HG03280 (cell line): ENCODE measurements around the gene PIGU.
"Not testable (repeated sequence)": the region's sequence is repeated elsewhere in the genome, so short reads cannot be mapped to it uniquely, and the experiment has no call there.

Source experiments
- ATAC-seq: cut with Tn5 transposase; IDR thresholded peaks from one replicate; pipeline ENCODE4 v1.9.1; 2021; ENCODE audit warnings: mild to moderate bottlenecking, moderate library complexity; ENCODE audit not compliant: unreplicated experiment

The PIGU gene, protein sequence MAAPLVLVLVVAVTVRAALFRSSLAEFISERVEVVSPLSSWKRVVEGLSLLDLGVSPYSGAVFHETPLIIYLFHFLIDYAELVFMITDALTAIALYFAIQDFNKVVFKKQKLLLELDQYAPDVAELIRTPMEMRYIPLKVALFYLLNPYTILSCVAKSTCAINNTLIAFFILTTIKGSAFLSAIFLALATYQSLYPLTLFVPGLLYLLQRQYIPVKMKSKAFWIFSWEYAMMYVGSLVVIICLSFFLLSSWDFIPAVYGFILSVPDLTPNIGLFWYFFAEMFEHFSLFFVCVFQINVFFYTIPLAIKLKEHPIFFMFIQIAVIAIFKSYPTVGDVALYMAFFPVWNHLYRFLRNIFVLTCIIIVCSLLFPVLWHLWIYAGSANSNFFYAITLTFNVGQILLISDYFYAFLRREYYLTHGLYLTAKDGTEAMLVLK

DNA sequence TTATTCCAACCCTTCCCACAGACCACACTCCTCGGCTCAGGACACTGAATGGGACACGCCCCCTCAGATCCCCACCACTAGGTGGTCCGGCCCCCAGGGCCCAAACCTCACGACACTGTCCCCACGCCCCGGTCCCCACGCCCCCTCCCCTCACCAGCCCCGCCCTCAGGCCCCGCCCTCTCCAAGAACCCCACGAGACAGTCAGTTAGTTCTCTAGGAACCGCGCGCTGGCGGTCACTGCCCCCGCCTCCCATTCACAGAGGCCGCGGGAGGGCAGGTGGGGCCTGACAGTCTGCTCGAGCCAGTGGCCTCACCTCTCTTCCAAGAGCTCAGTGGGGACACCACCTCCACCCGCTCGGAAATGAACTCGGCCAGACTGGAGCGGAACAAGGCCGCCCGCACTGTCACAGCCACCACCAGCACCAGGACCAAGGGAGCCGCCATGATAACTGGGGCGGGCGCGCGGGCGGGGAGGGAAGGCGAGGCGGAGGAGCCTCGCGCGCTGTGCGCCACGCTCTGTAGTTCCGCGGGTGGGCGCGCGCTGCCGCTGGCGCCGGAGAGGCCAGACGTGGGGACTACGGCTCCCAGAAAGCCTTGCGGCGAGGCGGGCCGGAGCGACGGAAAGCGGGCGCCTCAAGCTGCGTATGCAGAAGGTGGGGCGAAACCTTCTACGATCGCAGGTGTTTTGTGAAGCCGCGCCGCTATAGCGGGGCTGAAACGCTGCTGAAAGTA lies at the start of gene PIGU:
Gene PIGU (minus strand): TSS at position 451 of the 732 bp plus-strand sequence. CDS start 7 bp downstream, at position 444.
- ATAC-seq, result peak; percentile 95

DNA sequence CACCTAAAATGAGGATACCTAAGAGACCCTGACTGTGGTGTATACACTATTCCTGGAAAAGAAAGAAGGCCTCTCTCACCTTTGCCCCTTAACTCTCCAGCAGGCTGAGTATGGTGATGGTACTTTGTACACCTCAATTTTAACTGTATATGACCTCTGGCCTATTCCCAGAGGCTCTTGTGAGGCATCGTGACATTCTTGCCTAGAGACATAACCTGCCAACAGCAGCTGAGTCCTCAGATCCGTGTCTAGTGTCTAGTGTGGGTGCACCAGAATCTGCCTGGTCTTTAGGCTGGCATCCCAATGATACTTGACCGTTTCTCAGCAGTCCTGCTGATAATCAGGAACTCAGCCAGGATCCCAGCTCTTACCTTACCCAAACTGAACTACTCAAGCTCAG lies 47.3 kb upstream of the PIGU start:
- no peak for ATAC-seq

DNA sequence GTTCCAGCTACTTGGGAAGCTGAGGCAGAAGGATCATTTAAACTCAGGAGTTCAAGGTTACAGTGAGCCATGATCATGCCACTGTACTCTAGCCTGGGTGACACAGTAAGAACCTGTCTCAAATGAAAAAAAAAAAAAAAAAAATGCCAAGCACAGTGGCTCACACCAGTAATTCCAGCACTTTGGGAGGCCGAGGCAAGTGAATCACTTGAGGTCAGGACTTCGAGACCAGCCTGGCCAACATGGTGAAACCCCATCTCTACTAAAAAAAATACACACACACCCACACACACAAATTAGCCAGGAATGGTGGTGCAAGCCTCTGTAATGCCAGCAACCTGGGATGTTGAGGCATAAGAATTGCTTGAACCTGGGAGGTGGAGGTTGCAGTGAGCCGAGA lies 45.7 kb upstream of the PIGU start:
- not testable (repeated sequence) for ATAC-seq

DNA sequence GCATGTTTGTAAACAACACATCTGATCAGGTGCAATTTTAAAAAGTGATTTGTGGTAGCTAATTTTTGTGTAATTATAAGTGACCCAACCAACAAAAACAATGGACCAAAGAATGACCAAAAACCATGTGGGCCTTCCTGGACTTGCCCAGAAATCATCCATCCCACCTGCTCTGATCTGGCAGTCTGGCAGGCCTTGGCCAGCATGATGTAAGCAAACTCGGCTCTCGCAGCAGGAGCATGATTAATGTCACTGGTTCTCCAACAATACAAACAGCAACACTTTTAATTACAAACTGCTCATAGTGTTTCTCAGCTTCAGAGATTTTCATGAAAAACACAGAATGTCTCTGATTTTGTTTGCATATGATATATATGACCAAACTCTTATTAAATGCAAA lies 43.4 kb upstream of the PIGU start:
- no peak for ATAC-seq

DNA sequence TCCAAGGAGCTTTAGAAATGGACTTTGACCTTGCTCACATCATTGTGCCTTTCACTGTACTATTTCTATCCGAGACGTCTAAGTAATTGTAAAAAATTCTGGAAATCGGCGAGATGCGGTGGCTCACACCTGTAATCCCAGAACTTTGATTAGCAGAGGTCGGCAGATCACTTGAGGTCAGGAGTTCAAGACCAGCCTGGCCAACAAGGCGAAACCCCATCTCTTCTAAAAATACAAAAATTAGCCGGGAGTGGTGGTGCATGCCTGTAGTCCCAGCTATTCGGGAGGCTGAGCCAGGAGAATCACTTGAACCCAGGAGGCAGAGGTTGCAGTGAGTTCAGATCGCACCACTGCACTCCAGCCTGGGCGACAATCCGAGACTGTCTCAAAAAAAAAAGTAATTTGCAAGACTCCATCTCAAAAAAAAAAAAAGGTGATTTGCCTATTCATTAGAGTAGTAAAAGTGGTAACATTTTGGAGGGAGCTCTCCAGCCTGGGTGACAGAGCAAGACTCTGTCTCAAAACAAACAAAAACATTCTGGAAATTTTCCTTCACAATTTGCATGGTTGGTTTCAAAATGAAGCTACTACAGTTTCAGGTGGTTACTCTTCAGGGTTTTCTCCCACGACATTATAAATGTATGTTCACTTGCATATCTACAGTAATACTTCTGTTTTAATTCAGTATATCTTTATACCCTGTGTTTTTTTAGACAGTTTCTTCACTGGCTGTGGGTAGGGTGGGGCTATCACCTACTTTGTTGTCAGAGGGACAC lies 42.5 kb upstream of the PIGU start:
- peak; percentile 83 for ATAC-seq

DNA sequence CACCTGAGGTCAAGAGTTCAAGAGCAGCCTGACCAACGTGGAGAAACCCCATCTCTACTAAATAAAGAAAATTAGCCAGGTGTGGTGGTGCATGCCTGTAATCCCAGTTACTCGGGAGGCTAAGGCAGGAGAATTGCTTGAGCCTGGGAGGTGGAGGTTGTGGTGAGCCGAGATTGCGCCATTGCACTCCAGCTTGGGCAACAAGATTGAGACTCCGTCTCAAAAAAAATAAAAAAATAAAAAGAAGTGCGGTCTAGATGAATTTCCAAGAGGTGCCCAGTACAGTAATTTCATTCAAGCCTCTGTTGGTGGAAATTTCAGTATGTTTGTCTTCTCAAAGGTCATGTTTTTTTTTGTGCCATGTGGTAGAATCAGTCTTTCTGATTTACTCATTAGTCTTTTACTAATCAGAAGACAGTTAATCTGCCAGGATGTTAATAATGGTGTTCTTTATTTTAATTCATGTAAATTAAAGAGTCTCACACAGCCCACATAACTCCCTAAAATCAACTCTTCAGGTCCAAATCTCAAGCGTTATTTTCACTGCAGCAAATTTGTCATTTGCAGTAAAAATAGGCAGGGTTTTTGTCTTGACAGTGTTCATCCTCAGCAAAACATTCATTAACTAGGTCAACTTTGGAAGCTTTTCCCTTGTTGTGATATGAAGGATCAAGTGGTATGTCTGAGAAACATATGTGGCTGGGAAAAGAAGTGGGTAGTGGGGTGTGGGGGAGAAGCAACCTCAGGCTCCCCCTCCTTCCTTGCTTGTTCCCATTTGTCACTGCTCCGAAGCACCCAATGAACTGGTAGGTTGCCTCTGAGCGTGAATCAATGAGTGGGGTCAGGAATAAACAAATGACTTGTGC lies 40.6 kb upstream of the PIGU start:
- no peak for ATAC-seq

DNA sequence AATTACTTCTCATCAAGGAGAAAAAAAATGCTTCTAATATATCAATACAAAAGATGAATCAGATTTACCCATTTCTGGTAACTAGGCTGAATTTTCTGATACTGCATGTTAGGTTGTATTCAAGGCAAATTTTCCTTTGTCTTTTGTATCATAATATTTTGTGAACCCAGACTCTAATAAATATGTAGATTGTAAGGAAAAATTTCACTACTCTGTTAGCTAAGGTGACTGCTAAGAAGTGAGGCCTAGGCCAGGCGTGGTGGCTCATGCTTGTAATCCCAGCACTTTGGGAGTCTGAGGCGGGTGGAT lies 40.0 kb upstream of the PIGU start:
- ATAC-seq, result no peak

DNA sequence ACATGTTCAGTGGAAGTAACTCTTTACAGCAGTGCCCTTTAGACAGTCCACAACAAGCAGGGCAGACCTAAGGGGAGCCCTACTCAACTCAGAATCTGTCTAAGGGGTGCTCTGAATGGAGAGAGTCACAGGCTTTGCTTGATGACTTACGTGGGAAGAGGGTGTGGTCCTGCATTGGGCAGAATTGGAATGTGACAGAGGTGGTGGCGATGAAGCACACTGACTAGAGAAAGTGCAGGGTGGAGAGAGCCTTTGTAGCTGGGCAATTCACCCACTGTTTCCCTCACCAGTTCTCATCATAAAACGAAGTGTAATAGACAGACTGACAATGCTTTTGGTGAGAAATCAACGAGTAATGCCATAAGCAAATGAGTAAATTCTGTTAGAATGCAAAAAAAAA lies 38.5 kb upstream of the PIGU start:
- no peak for ATAC-seq

DNA sequence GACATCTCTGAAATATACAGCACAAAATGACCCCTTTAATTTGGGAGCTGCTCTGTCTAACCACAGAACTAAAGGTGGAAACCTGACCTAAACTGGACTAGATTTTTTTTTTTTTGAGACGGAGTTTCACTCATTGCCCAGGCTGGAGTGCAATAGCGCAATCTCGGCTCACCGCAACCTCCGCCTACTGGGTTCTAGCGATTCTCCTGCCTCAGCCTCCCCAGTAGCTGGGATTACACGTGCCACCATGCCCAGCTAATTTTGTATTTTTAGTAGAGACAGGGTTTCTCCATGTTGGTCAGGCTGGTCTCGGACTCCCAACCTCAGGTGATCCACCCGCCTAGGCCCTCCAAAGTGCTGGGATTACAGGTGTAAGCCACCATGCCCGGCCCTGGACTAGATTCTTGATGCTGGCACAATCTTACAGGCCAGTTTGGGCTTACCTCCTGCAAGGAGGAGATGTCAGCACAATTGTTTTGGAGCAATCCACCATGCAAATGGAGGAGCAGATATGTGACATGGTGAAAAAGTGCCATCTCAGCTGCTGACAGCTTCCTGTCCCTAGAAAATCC lies 37.1 kb upstream of the PIGU start:
- not testable (repeated sequence) for ATAC-seq

DNA sequence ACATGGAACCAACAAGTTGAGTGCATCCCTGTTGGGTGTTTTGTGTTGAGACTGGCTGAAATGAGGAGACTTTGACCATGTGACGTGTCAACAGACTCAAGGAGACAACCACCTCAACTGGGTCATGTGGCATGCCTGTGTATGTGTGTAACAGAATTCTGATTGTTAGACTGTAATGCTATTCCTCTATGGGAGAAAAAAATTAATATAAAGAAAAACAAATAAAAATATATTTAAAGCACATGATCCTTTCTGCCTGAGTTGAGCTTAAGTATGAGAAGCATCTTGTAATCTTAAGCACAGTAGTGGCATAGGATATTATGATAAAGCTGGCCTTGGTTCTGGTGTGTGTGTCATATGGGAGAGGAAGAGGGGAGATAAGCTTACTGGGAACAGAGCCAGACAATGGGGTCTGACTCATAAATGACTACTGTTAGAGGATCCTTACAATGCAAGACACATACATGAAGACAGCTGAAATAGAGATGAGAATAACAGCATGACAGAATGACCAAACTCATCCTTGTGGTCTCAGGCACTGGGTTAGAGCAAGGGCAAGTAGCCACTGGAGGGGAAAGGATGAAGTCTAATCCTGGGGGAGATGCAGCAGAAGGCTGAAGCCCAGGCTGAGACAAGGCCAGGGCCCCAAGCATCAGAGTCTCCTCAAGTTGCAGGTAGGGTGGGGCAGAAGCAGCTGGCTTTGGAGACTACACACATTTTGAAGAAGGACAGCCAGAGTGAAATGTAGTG lies 36.5 kb upstream of the PIGU start:
- no peak for ATAC-seq

DNA sequence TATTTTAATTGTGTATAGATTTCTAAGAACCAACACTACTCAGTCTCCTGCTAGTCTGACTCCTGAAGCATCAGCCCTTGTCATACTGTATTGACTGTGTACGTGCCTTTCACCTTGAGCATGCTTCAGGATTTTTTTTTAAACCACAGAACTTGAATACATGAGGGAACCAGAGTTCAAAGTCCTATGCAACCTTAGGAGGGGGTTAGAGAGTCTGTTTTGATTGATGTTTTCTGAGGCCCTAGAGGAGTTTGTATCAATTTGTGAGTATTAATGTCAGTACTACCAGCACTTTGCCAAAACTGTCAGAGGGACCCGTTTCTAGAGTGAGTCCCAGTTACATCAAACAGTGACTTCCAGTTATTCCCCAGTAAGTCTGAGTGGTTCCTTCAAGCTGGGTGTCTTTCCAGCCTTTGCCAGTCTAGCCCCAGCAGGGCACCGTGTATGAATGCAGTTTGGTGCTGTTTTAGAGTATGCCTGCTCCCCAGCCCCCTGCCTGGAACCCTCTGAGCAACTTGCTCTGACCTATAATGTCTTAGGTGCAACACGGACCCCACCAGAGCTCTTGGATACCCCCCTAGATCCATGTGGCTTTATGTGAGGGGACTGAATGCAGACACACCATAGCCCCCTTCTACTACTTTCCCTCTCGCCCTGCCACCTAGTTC lies 35.8 kb upstream of the PIGU start:
- no peak for ATAC-seq

DNA sequence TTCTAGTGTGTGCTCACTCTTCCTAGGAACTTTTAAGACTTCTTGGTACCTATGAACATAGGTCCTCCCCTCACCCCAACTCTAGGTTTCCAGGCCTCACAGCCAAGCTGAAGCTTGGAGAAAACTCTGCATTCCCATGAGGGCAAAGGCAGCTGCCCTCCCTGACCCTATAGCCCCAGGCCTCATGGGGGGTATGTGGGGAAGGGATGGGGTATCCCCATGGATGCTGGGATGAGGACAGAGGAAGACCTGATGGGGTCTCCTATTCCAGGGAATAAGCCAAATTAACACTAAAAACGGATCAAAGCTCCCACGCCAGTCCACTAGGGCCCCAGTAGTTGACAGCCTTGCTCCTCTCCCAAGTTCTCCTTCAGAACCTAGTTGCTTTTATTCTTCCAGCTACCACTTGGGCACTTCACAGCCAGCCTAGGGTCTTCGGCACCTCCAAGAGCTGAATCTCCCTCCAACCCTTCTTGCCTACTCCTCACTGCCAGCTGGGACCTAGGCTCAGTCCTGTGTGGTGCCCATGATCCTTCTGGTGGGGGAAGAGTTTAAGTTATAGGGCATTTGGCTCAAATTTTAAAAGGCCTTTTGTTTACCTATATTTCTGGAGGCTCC lies 35.0 kb upstream of the PIGU start:
- no peak for ATAC-seq

DNA sequence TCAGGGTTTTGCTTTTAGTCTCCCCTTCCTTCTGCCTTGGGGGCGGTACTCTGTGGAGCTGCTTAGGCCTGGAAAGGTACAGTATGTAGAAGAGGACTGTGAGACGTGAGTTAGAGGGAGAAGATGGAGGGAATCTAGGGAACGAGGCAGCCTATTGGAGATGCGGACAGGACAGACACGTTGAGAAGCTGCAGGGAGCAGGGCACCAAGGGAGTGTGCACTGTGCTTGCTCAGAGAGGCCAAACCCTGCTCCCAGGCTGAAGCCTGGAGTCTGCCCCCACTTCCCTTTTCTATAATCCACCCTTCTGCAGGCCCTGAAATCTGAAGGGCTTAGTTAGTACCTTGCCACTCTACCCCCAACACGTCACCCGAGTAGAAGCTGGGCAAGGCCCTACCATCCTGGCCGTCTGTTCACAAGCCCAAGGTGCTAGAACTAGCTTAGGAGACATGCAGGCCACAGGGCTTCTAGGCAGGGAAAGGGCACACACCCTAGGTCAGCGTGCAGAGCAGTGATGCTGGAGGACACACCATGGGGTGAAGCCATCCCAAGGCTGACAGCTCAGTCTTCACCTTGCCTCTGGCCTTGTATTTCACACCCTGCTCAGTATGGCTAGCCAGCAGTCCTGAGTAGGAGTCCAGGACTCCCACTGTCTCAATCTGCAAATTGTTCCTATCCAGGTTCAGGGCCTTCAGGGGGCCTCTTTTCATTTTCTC lies 34.1 kb upstream of the PIGU start:
- no peak for ATAC-seq

DNA sequence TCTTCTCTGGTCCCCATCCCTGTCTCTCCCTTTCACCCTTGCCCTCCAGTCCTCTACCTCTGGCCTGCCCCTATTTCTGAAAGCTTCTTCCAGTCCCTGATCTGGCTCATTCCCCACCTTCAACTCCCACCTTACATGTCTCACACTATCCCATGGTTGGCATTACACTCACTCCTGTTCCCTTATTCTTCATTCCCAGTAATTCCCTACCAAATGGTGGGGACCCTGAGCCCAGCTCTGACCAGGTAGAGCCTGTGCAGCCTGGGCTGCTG lies 33.6 kb upstream of the PIGU start:
- no peak for ATAC-seq

DNA sequence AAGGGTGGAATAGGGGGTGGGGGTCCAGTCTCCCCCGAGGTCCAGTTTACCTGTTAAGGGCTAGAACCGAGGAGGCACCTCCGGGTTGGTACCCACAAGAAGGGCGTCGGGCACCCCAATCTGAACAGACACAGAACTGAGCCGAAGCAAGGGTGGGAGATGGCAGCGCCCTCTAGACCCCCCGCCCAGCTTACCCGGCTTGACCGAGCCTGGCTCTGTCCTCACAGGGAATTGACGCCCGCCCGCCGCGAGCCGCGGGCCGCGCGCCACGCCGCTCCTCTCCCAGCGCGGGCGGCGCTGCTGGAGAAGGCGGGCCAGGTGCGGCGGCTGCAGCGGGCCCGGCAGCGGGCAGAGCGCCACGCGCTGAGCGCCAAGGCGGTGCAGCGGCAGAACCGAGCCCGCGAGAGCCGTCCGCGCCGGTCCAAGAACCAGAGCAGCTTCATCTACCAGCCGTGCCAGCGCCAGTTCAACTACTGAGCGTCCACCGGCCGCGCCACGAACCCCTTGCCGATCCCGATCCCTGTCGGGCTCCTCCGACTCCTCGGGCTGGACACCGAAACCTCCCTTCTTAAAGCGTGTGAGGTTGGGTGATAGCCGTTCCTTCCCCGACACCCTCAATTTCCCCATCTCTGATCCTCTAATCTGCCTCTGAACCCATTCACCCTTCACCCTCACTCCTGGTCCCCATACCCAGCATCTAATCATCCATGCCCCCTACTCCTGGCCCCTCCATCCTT lies 33.1 kb upstream of the PIGU start:
- ATAC-seq, result peak; percentile 36

DNA sequence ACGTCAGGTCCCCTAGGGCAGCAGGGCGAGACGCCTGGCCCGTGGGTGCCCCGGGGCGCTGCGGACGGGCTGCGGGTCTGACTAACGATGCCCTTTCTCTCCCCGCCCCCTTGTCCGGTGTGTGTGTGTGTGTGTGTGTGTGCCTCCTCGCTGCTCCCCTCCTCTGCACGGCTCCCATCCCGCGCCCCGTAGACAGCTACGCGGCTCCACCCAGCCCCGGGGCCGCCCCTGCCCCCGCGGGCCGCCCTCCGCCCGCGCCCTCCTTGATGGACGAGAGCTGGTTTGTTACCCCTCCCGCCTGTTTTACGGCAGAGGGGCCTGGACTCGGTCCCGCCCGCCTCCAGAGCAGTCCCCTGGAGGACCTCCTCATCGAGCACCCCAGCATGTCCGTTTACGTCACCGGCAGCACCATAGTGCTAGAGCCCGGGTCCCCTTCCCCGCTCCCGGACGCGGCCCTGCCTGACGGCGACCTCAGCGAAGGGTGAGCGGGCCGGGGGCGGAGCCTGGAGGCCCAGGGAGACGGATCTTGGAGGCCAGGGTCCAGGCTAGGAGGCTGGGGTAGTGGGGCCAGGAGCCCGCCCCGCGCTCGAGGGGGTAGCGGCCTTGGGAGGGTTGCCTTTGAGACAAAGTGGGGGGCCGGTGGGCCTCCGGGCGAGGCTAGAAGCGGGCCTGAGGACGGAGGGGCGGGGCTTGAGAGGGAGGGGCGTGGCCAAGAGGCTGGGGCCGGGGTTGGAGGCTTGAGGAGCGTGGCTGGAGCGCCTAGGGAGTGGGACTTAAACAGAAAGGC lies 32.3 kb upstream of the PIGU start:
- peak; percentile 47 for ATAC-seq

DNA sequence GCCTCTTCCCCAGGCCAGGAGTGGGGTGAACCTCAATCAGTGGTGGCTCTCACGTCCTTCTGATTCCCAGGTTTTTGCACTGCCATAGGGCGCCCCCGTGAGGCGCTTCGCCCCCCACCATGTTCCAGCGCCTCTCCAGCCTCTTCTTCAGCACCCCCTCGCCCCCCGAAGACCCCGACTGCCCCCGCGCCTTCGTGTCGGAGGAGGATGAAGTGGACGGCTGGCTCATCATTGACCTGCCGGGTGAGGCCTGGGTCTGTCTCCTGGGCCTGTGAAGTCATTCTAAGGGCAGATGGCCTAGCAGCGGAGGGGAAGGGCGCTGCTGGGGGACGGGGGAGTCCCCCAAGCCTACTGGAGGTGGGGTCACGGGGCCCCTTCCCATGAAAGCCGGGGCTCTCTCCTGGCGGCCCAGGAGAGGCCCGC lies 31.7 kb upstream of the PIGU start:
- ATAC-seq, result peak; percentile 3
